H1 (cell line): ENCODE measurements around the gene SERGEF. TPM values are rescaled to one million over a fixed set of nuclear protein-coding genes. Genes with fewer than 3 reads are reported as not detected.

ENCODE experiments used
- CTCF ChIA-PET: fragments of 300-600 bp; sonication (Branson Sonifier 250); formaldehyde crosslinking; loops from one replicate; lab custom pipeline; 2021; ENCODE audit not compliant: partially characterized antibody; lab: Charles Lee
- POLR2A ChIA-PET: fragments of 300-600 bp; sonication (Branson Sonifier 250); formaldehyde crosslinking; loops from one replicate; lab custom pipeline; 2021; ENCODE audit warnings: inconsistent platforms; ENCODE audit not compliant: partially characterized antibody; lab: Charles Lee
- DNase-seq, 2 experiments: peaks; one replicate each; pipeline versions ENCODE4 v3.0.0 to v3.0.0-alpha.2; 2010 to 2022; ENCODE audit warnings: low spot score in 2 of 2, low read depth in 1 of 2, mixed read lengths in 1 of 2
- FAIRE-seq: peaks from 2 replicates; lab custom pipeline; 2011; peaks lifted over from hg19 to GRCh38; lab: Jason Lieb, UNC
- H2AFZ ChIP-seq: 2 replicates; pipeline ENCODE4 v1.8.1; 2012; ENCODE audit warnings: low read length, inconsistent platforms
- H2AK5ac ChIP-seq: 2 replicates; pipeline ENCODE4 v1.6.1; 2013; ENCODE audit warnings: low read depth, low read length
- H2BK120ac ChIP-seq: replicated peaks from 2 replicates; pipeline ENCODE3; 2013; ENCODE audit warnings: low read depth, low read length, inconsistent platforms
- H2BK12ac ChIP-seq: 2 replicates; pipeline ENCODE4 v1.6.1; 2013; ENCODE audit warnings: low read depth, low read length
- H2BK15ac ChIP-seq: 2 replicates; pipeline ENCODE4 v1.6.1; 2013; ENCODE audit warnings: low read length
- H2BK20ac ChIP-seq: 2 replicates; pipeline ENCODE4 v1.6.1; 2013; ENCODE audit warnings: low read length
- H2BK5ac ChIP-seq: 2 replicates; pipeline ENCODE4 v1.6.1; 2013; ENCODE audit warnings: low read depth, low read length
- H3K14ac ChIP-seq: 2 replicates; pipeline ENCODE4 v1.6.1; 2013; ENCODE audit warnings: inconsistent platforms; ENCODE audit not compliant: insufficient read length
- H3K18ac ChIP-seq: 2 replicates; pipeline ENCODE4 v1.6.1; 2013; ENCODE audit warnings: low read length; ENCODE audit errors: extremely low read depth
- H3K23ac ChIP-seq: 2 replicates; pipeline ENCODE4 v1.6.1; 2013; ENCODE audit warnings: inconsistent platforms; ENCODE audit not compliant: insufficient read length
- H3K23me2 ChIP-seq: 2 replicates; pipeline ENCODE4 v1.6.1; 2013; ENCODE audit warnings: low read depth, low read length
- H3K27ac ChIP-seq: 2 replicates; pipeline ENCODE4 v1.6.1; 2011; ENCODE audit warnings: low read depth, low read length, inconsistent platforms
- H3K27me3 ChIP-seq, 4 experiments: replicated peaks in 1 of 4; 1 replicate in 1 of 4; 2 replicates in 3 of 4; pipeline versions ENCODE4 v1.6.1 to v1.8.1; 2011 to 2013; ENCODE audit warnings: low read length in 3 of 4, mild to moderate bottlenecking in 3 of 4, inconsistent platforms in 2 of 4, mixed read lengths in 2 of 4, moderate library complexity in 1 of 4; ENCODE audit not compliant: control insufficient read depth in 3 of 4, insufficient read depth in 3 of 4; ENCODE audit errors: extremely low read depth in 1 of 4
- H3K36me3 ChIP-seq, 4 experiments: 2 replicates each; pipeline versions ENCODE4 v1.6.1 to v1.8.1; 2011 to 2013; ENCODE audit warnings: mild to moderate bottlenecking in 4 of 4, low read length in 3 of 4, moderate library complexity in 2 of 4, control low read depth in 1 of 4, inconsistent platforms in 1 of 4; ENCODE audit not compliant: insufficient read depth in 4 of 4, control insufficient read depth in 2 of 4
- H3K4ac ChIP-seq: replicated peaks from 2 replicates; pipeline ENCODE3; 2013; ENCODE audit warnings: low read length, low read depth, mixed read lengths, inconsistent platforms; ENCODE audit not compliant: insufficient read length
- H3K4me1 ChIP-seq, 4 experiments: replicated peaks in 1 of 4; 1 replicate in 1 of 4; 2 replicates in 3 of 4; pipeline versions ENCODE4 v1.6.1 to v1.8.1; 2011 to 2013; ENCODE audit warnings: low read length in 3 of 4, inconsistent platforms in 2 of 4, mixed read lengths in 1 of 4; ENCODE audit not compliant: insufficient read depth in 4 of 4, control insufficient read depth in 3 of 4
- H3K4me2 ChIP-seq, 2 experiments: 2 replicates each; pipeline versions ENCODE4 v1.6.1 to v1.8.1; 2011 to 2013; ENCODE audit warnings: low read depth in 2 of 2, low read length in 2 of 2, control low read depth in 1 of 2, inconsistent platforms in 1 of 2, mild to moderate bottlenecking in 1 of 2; ENCODE audit not compliant: insufficient read depth in 1 of 2
- H3K4me3 ChIP-seq, 4 experiments: fragments of 200-600, 300-600 bp in 1 of 4; sonication (generic), shearing (Covaris generic), sonication (Bioruptor Twin) in 1 of 4; 2 replicates each; pipeline versions ENCODE4 v1.5.1 to v1.8.1; 2011 to 2016; ENCODE audit warnings: low read length in 4 of 4, low read depth in 3 of 4, control low read depth in 2 of 4, inconsistent platforms in 2 of 4, mild to moderate bottlenecking in 2 of 4, mixed read lengths in 1 of 4, moderate library complexity in 1 of 4; ENCODE audit not compliant: insufficient read depth in 2 of 4; ENCODE audit errors: extremely low read depth in 1 of 4
- H3K56ac ChIP-seq: replicated peaks from 2 replicates; pipeline ENCODE3; 2013; ENCODE audit warnings: low read depth, mild to moderate bottlenecking, mixed read lengths, low read length, inconsistent platforms; ENCODE audit not compliant: insufficient read length
- H3K79me1 ChIP-seq: 2 replicates; pipeline ENCODE4 v1.6.1; 2013; ENCODE audit warnings: low read depth, low read length, control low read depth
- H3K79me2 ChIP-seq, 2 experiments: 2 replicates each; pipeline versions ENCODE4 v1.6.1 to v1.8.1; 2012 to 2013; ENCODE audit warnings: low read length in 2 of 2, mild to moderate bottlenecking in 2 of 2, inconsistent platforms in 1 of 2; ENCODE audit not compliant: insufficient read depth in 2 of 2, control insufficient read depth in 1 of 2
- H3K9ac ChIP-seq, 4 experiments: replicated peaks in 1 of 4; 1 replicate in 1 of 4; 2 replicates in 3 of 4; pipeline versions ENCODE4 v1.6.1 to v1.8.1; 2011 to 2013; ENCODE audit warnings: low read depth in 3 of 4, low read length in 3 of 4, control low read depth in 2 of 4, mild to moderate bottlenecking in 2 of 4, moderate library complexity in 2 of 4, inconsistent platforms in 1 of 4; ENCODE audit errors: extremely low read depth in 1 of 4
- H3K9me3 ChIP-seq, 2 experiments: 2 replicates each; pipeline versions ENCODE4 v1.6.1 to v1.8.1; 2012 to 2013; ENCODE audit warnings: mild to moderate bottlenecking in 2 of 2, moderate library complexity in 2 of 2, control low read depth in 1 of 2, inconsistent platforms in 1 of 2, low read depth in 1 of 2, low read length in 1 of 2, mixed read lengths in 1 of 2; ENCODE audit not compliant: insufficient read depth in 2 of 2
- H4K20me1 ChIP-seq, 2 experiments: replicated peaks in 1 of 2; 2 replicates each; pipeline versions ENCODE3 to v1.8.1; 2011 to 2013; ENCODE audit warnings: inconsistent platforms in 2 of 2, low read length in 2 of 2, mild to moderate bottlenecking in 1 of 2; ENCODE audit not compliant: insufficient read depth in 2 of 2, control insufficient read depth in 1 of 2
- H4K5ac ChIP-seq: 2 replicates; pipeline ENCODE4 v1.6.1; 2013; ENCODE audit warnings: low read length, low read depth, mixed read lengths, inconsistent platforms; ENCODE audit not compliant: insufficient read length
- H4K8ac ChIP-seq: 2 replicates; pipeline ENCODE4 v1.8.0; 2013; ENCODE audit warnings: mild to moderate bottlenecking, moderate library complexity, low read length, inconsistent platforms; ENCODE audit not compliant: insufficient read depth; ENCODE audit errors: extremely low read depth
- H4K91ac ChIP-seq: replicated peaks from 2 replicates; pipeline ENCODE3; 2013; ENCODE audit warnings: low read length, mixed read lengths, inconsistent platforms; ENCODE audit not compliant: insufficient read length
- CBX8 ChIP-seq: fragments of 300-800, 300-1000 bp; sonication (generic); IDR thresholded peaks from 2 replicates; pipeline ENCODE4 v1.7.1; 2016; ENCODE audit warnings: low read depth, low read length, borderline replicate concordance
- CREB1 ChIP-seq: IDR thresholded peaks from 2 replicates; pipeline ENCODE4 v1.6.1; 2012; ENCODE audit warnings: inconsistent platforms
- EGR1 ChIP-seq: IDR thresholded peaks from 2 replicates; pipeline ENCODE4 v1.6.1; 2011; ENCODE audit warnings: low read depth, low read length, borderline replicate concordance
- FOSL1 ChIP-seq: IDR thresholded peaks from 2 replicates; pipeline ENCODE4 v1.6.1; 2011; ENCODE audit warnings: mild to moderate bottlenecking, low read depth, low read length, moderate library complexity; ENCODE audit not compliant: insufficient read depth
- GABPA ChIP-seq: IDR thresholded peaks from 2 replicates; pipeline ENCODE4 v1.6.1; 2011; ENCODE audit warnings: mild to moderate bottlenecking, low read length, moderate library complexity, borderline replicate concordance; ENCODE audit not compliant: insufficient read depth
- NRF1 ChIP-seq: IDR thresholded peaks from 2 replicates; pipeline ENCODE4 v1.6.1; 2011; ENCODE audit warnings: mild to moderate bottlenecking, low read depth, low read length, improper control_type of control experiment
- SP4 ChIP-seq: IDR thresholded peaks from 2 replicates; pipeline ENCODE4 v1.6.1; 2012; ENCODE audit warnings: low read length, inconsistent platforms
- YY1 ChIP-seq: IDR thresholded peaks from 2 replicates; pipeline ENCODE4 v1.6.1; 2011; ENCODE audit warnings: low read depth, mild to moderate bottlenecking, low read length
- WGBS, 2 experiments: shearing (Covaris generic) in 1 of 2; methylation state at CpG; one replicate each; pipeline versions ENCODE4 v1.1.6 to v1.1.7; 2013 to 2015; ENCODE audit warnings: low lambda C conversion rate in 2 of 2, mixed read lengths in 2 of 2, inconsistent platforms in 1 of 2, low coverage in 1 of 2, missing lambda C conversion rate in 1 of 2; ENCODE audit not compliant: insufficient replicate concordance in 2 of 2, insufficient coverage in 1 of 2, insufficient read length in 1 of 2; ENCODE audit errors: extremely low coverage in 1 of 2, missing lambda C conversion rate in 1 of 2; 5-methylcytosine and 5-hydroxymethylcytosine counted together
- polyA plus RNA-seq, 7 experiments: library from polyadenylated mRNA; depleted of rRNA in 3 of 7; stranded (reverse) in 5 of 7; unstranded in 2 of 7; fragments of >200 nt in 5 of 7; fragments of 200-250 nt in 2 of 7; gene quantifications; 1 replicate in 5 of 7; 2 replicates in 1 of 7; 4 replicates in 1 of 7; pipeline versions ENCODE4 v1.2.1 to v1.2.3, GENCODE V29; 2011 to 2013; ENCODE audit warnings: missing spikeins in 2 of 7, mixed read lengths in 2 of 7
- total RNA-seq: library from RNA; stranded (reverse); fragmentation: NEBNext Ultra II Directional; extraction: Animal tissue kit (Norgen Biotek cat#: 25700); gene quantifications from 2 replicates; pipeline ENCODE4 v1.2.1, GENCODE V29; 2021

Gene SERGEF
- total and polyA plus RNA-seq, 2 of the 8 experiments (the other 6 are each of a cell fraction or from before 2014, with no cell fraction given), result 16.6 to 28.8 TPM

GRCh38 chr11:17774232-17775034 is 238.4 kb downstream of the SERGEF start:
- Histone ChIP-seq H4K20me1 (no peaks in the 10 kb centered on the region), H3K18ac (no peak overlapping the region), H3K4ac (no peak overlapping the region), H3K9me3 (no peaks in the 10 kb centered on the region; a peak in 1 of 4 replicates), H3K56ac (no peak overlapping the region), H3K14ac (no peak overlapping the region), H4K8ac (no peak overlapping the region; the same call in 1 of the 2 replicates), H3K23me2 (no peaks in the 10 kb centered on the region; the same call in 1 of the 2 replicates), H3K4me2 (no peak overlapping the region), H3K79me2 (no peaks in the 10 kb centered on the region), H3K23ac (no peak overlapping the region), H3K27me3 (no peaks in the 10 kb centered on the region), H2BK20ac (no peak overlapping the region), H3K79me1 (no peaks in the 10 kb centered on the region), H2AFZ (no peak overlapping the region), H4K91ac (no peak overlapping the region), H2BK120ac (no peak overlapping the region), H2BK12ac (no peak overlapping the region), H3K4me3 (no peak overlapping the region), H3K9ac (no peak overlapping the region), H2BK15ac (no peak overlapping the region), H4K5ac (no peak overlapping the region), H3K27ac (no peak overlapping the region), H3K36me3 (no peaks in the 10 kb centered on the region), H3K4me1 (peaks cover 0 to 4% (median 0%) of the 10 kb centered on the region in 4 experiments; a peak in 2 of 7 replicates), H2BK5ac (no peak overlapping the region), H2AK5ac (no peak overlapping the region)
- FAIRE-seq, result no peak
- WGBS, 2 experiments, result 87% methylated on average over 12 of the region's 12 CpGs; no CpG with 5 or more reads in 1 of the 2 experiments
- ChIA-PET POLR2A (no interaction called here), CTCF (interaction anchor here (0.5 to 4.1 kb wide), 21 partner anchors 10 to 528 kb away, joined by 3 to 28 read pairs (median 4); no protein-coding TSS in a partner anchor)
- no peak for TF ChIP-seq FOSL1
- TF ChIP-seq YY1, result no peak
- TF ChIP-seq CREB1, result no peak
- TF ChIP-seq NRF1, result no peak
- no peak for TF ChIP-seq SP4
- TF ChIP-seq GABPA, result no peak
- TF ChIP-seq CBX8, result no peak
- TF ChIP-seq EGR1, result no peak
- DNase-seq, result no peak
